H1 (cell line): ENCODE data around the gene PTPRCAP. TPM values are rescaled to one million over a fixed set of nuclear protein-coding genes. Genes with fewer than 3 reads are reported as not detected.

ENCODE experiments used
- CTCF ChIA-PET: fragments of 300-600 bp; sonication (Branson Sonifier 250); formaldehyde crosslinking; loops from one replicate; lab custom pipeline; 2021; ENCODE audit not compliant: partially characterized antibody; lab: Charles Lee
- POLR2A ChIA-PET: fragments of 300-600 bp; sonication (Branson Sonifier 250); formaldehyde crosslinking; loops from one replicate; lab custom pipeline; 2021; ENCODE audit warnings: inconsistent platforms; ENCODE audit not compliant: partially characterized antibody; lab: Charles Lee
- DNase-seq, 2 experiments: peaks; one replicate each; pipeline versions ENCODE4 v3.0.0 to v3.0.0-alpha.2; 2010 to 2022; ENCODE audit warnings: low spot score in 2 of 2, low read depth in 1 of 2, mixed read lengths in 1 of 2
- FAIRE-seq: peaks from 2 replicates; lab custom pipeline; 2011; peaks lifted over from hg19 to GRCh38; lab: Jason Lieb, UNC
- H2AFZ ChIP-seq: 2 replicates; pipeline ENCODE4 v1.8.1; 2012; ENCODE audit warnings: low read length, inconsistent platforms
- H2AK5ac ChIP-seq: 2 replicates; pipeline ENCODE4 v1.6.1; 2013; ENCODE audit warnings: low read depth, low read length
- H2BK120ac ChIP-seq: replicated peaks from 2 replicates; pipeline ENCODE3; 2013; ENCODE audit warnings: low read depth, low read length, inconsistent platforms
- H2BK12ac ChIP-seq: 2 replicates; pipeline ENCODE4 v1.6.1; 2013; ENCODE audit warnings: low read depth, low read length
- H2BK15ac ChIP-seq: 2 replicates; pipeline ENCODE4 v1.6.1; 2013; ENCODE audit warnings: low read length
- H2BK20ac ChIP-seq: 2 replicates; pipeline ENCODE4 v1.6.1; 2013; ENCODE audit warnings: low read length
- H2BK5ac ChIP-seq: 2 replicates; pipeline ENCODE4 v1.6.1; 2013; ENCODE audit warnings: low read depth, low read length
- H3K14ac ChIP-seq: 2 replicates; pipeline ENCODE4 v1.6.1; 2013; ENCODE audit warnings: inconsistent platforms; ENCODE audit not compliant: insufficient read length
- H3K18ac ChIP-seq: 2 replicates; pipeline ENCODE4 v1.6.1; 2013; ENCODE audit warnings: low read length; ENCODE audit errors: extremely low read depth
- H3K23ac ChIP-seq: 2 replicates; pipeline ENCODE4 v1.6.1; 2013; ENCODE audit warnings: inconsistent platforms; ENCODE audit not compliant: insufficient read length
- H3K23me2 ChIP-seq: 2 replicates; pipeline ENCODE4 v1.6.1; 2013; ENCODE audit warnings: low read depth, low read length
- H3K27ac ChIP-seq: 2 replicates; pipeline ENCODE4 v1.6.1; 2011; ENCODE audit warnings: low read depth, low read length, inconsistent platforms
- H3K27me3 ChIP-seq, 4 experiments: replicated peaks in 1 of 4; 1 replicate in 1 of 4; 2 replicates in 3 of 4; pipeline versions ENCODE4 v1.6.1 to v1.8.1; 2011 to 2013; ENCODE audit warnings: low read length in 3 of 4, mild to moderate bottlenecking in 3 of 4, inconsistent platforms in 2 of 4, mixed read lengths in 2 of 4, moderate library complexity in 1 of 4; ENCODE audit not compliant: control insufficient read depth in 3 of 4, insufficient read depth in 3 of 4; ENCODE audit errors: extremely low read depth in 1 of 4
- H3K36me3 ChIP-seq, 4 experiments: 2 replicates each; pipeline versions ENCODE4 v1.6.1 to v1.8.1; 2011 to 2013; ENCODE audit warnings: mild to moderate bottlenecking in 4 of 4, low read length in 3 of 4, moderate library complexity in 2 of 4, control low read depth in 1 of 4, inconsistent platforms in 1 of 4; ENCODE audit not compliant: insufficient read depth in 4 of 4, control insufficient read depth in 2 of 4
- H3K4ac ChIP-seq: replicated peaks from 2 replicates; pipeline ENCODE3; 2013; ENCODE audit warnings: low read length, low read depth, mixed read lengths, inconsistent platforms; ENCODE audit not compliant: insufficient read length
- H3K4me1 ChIP-seq, 4 experiments: replicated peaks in 1 of 4; 1 replicate in 1 of 4; 2 replicates in 3 of 4; pipeline versions ENCODE4 v1.6.1 to v1.8.1; 2011 to 2013; ENCODE audit warnings: low read length in 3 of 4, inconsistent platforms in 2 of 4, mixed read lengths in 1 of 4; ENCODE audit not compliant: insufficient read depth in 4 of 4, control insufficient read depth in 3 of 4
- H3K4me2 ChIP-seq, 2 experiments: 2 replicates each; pipeline versions ENCODE4 v1.6.1 to v1.8.1; 2011 to 2013; ENCODE audit warnings: low read depth in 2 of 2, low read length in 2 of 2, control low read depth in 1 of 2, inconsistent platforms in 1 of 2, mild to moderate bottlenecking in 1 of 2; ENCODE audit not compliant: insufficient read depth in 1 of 2
- H3K4me3 ChIP-seq, 4 experiments: fragments of 200-600, 300-600 bp in 1 of 4; sonication (generic), shearing (Covaris generic), sonication (Bioruptor Twin) in 1 of 4; 2 replicates each; pipeline versions ENCODE4 v1.5.1 to v1.8.1; 2011 to 2016; ENCODE audit warnings: low read length in 4 of 4, low read depth in 3 of 4, control low read depth in 2 of 4, inconsistent platforms in 2 of 4, mild to moderate bottlenecking in 2 of 4, mixed read lengths in 1 of 4, moderate library complexity in 1 of 4; ENCODE audit not compliant: insufficient read depth in 2 of 4; ENCODE audit errors: extremely low read depth in 1 of 4
- H3K56ac ChIP-seq: replicated peaks from 2 replicates; pipeline ENCODE3; 2013; ENCODE audit warnings: low read depth, mild to moderate bottlenecking, mixed read lengths, low read length, inconsistent platforms; ENCODE audit not compliant: insufficient read length
- H3K79me1 ChIP-seq: 2 replicates; pipeline ENCODE4 v1.6.1; 2013; ENCODE audit warnings: low read depth, low read length, control low read depth
- H3K79me2 ChIP-seq, 2 experiments: 2 replicates each; pipeline versions ENCODE4 v1.6.1 to v1.8.1; 2012 to 2013; ENCODE audit warnings: low read length in 2 of 2, mild to moderate bottlenecking in 2 of 2, inconsistent platforms in 1 of 2; ENCODE audit not compliant: insufficient read depth in 2 of 2, control insufficient read depth in 1 of 2
- H3K9ac ChIP-seq, 4 experiments: replicated peaks in 1 of 4; 1 replicate in 1 of 4; 2 replicates in 3 of 4; pipeline versions ENCODE4 v1.6.1 to v1.8.1; 2011 to 2013; ENCODE audit warnings: low read depth in 3 of 4, low read length in 3 of 4, control low read depth in 2 of 4, mild to moderate bottlenecking in 2 of 4, moderate library complexity in 2 of 4, inconsistent platforms in 1 of 4; ENCODE audit errors: extremely low read depth in 1 of 4
- H3K9me3 ChIP-seq, 2 experiments: 2 replicates each; pipeline versions ENCODE4 v1.6.1 to v1.8.1; 2012 to 2013; ENCODE audit warnings: mild to moderate bottlenecking in 2 of 2, moderate library complexity in 2 of 2, control low read depth in 1 of 2, inconsistent platforms in 1 of 2, low read depth in 1 of 2, low read length in 1 of 2, mixed read lengths in 1 of 2; ENCODE audit not compliant: insufficient read depth in 2 of 2
- H4K20me1 ChIP-seq, 2 experiments: replicated peaks in 1 of 2; 2 replicates each; pipeline versions ENCODE3 to v1.8.1; 2011 to 2013; ENCODE audit warnings: inconsistent platforms in 2 of 2, low read length in 2 of 2, mild to moderate bottlenecking in 1 of 2; ENCODE audit not compliant: insufficient read depth in 2 of 2, control insufficient read depth in 1 of 2
- H4K5ac ChIP-seq: 2 replicates; pipeline ENCODE4 v1.6.1; 2013; ENCODE audit warnings: low read length, low read depth, mixed read lengths, inconsistent platforms; ENCODE audit not compliant: insufficient read length
- H4K8ac ChIP-seq: 2 replicates; pipeline ENCODE4 v1.8.0; 2013; ENCODE audit warnings: mild to moderate bottlenecking, moderate library complexity, low read length, inconsistent platforms; ENCODE audit not compliant: insufficient read depth; ENCODE audit errors: extremely low read depth
- H4K91ac ChIP-seq: replicated peaks from 2 replicates; pipeline ENCODE3; 2013; ENCODE audit warnings: low read length, mixed read lengths, inconsistent platforms; ENCODE audit not compliant: insufficient read length
- CEBPB ChIP-seq: IDR thresholded peaks from 2 replicates; pipeline ENCODE4 v1.6.1; 2012; ENCODE audit warnings: low read depth, low read length
- HDAC6 ChIP-seq: IDR thresholded peaks from one replicate; pipeline ENCODE4 v1.7.1; 2012; ENCODE audit warnings: low read depth, mild to moderate bottlenecking, inconsistent platforms, low read length, moderate library complexity
- JUN ChIP-seq: IDR thresholded peaks from 2 replicates; pipeline ENCODE4 v1.6.1; 2011; ENCODE audit warnings: low read depth, mild to moderate bottlenecking, improper control_type of control experiment, low read length
- JUND ChIP-seq: IDR thresholded peaks from 2 replicates; pipeline ENCODE4 v1.6.1; 2011; ENCODE audit warnings: mild to moderate bottlenecking, improper control_type of control experiment, low read length
- KDM4A ChIP-seq: IDR thresholded peaks from one replicate; pipeline ENCODE4 v1.7.1; 2012; ENCODE audit warnings: low read depth, mild to moderate bottlenecking, moderate library complexity, low read length, inconsistent platforms; ENCODE audit not compliant: severe bottlenecking
- KDM5A ChIP-seq: fragments of 200-600 bp; IDR thresholded peaks from 2 replicates; pipeline ENCODE4 v1.7.1; 2012; ENCODE audit warnings: mild to moderate bottlenecking, low read length, inconsistent platforms, mixed read lengths
- NRF1 ChIP-seq: IDR thresholded peaks from 2 replicates; pipeline ENCODE4 v1.6.1; 2011; ENCODE audit warnings: mild to moderate bottlenecking, low read depth, low read length, improper control_type of control experiment
- PHF8 ChIP-seq: fragments of 200-600 bp; sonication (generic); conservative IDR thresholded peaks from 2 replicates; pipeline ENCODE4 v1.7.1; 2012; ENCODE audit warnings: low read depth, mild to moderate bottlenecking, inconsistent platforms, low read length, moderate library complexity
- SP4 ChIP-seq: IDR thresholded peaks from 2 replicates; pipeline ENCODE4 v1.6.1; 2012; ENCODE audit warnings: low read length, inconsistent platforms
- TAF1 ChIP-seq: IDR thresholded peaks from 2 replicates; pipeline ENCODE4 v1.6.1; 2011; ENCODE audit warnings: mild to moderate bottlenecking, low read depth, low read length
- WGBS, 2 experiments: shearing (Covaris generic) in 1 of 2; methylation state at CpG; one replicate each; pipeline versions ENCODE4 v1.1.6 to v1.1.7; 2013 to 2015; ENCODE audit warnings: low lambda C conversion rate in 2 of 2, mixed read lengths in 2 of 2, inconsistent platforms in 1 of 2, low coverage in 1 of 2, missing lambda C conversion rate in 1 of 2; ENCODE audit not compliant: insufficient replicate concordance in 2 of 2, insufficient coverage in 1 of 2, insufficient read length in 1 of 2; ENCODE audit errors: extremely low coverage in 1 of 2, missing lambda C conversion rate in 1 of 2; 5-methylcytosine and 5-hydroxymethylcytosine counted together
- polyA plus RNA-seq, 7 experiments: library from polyadenylated mRNA; depleted of rRNA in 3 of 7; stranded (reverse) in 5 of 7; unstranded in 2 of 7; fragments of >200 nt in 5 of 7; fragments of 200-250 nt in 2 of 7; gene quantifications; 1 replicate in 5 of 7; 2 replicates in 1 of 7; 4 replicates in 1 of 7; pipeline versions ENCODE4 v1.2.1 to v1.2.3, GENCODE V29; 2011 to 2013; ENCODE audit warnings: missing spikeins in 2 of 7, mixed read lengths in 2 of 7
- total RNA-seq: library from RNA; stranded (reverse); fragmentation: NEBNext Ultra II Directional; extraction: Animal tissue kit (Norgen Biotek cat#: 25700); gene quantifications from 2 replicates; pipeline ENCODE4 v1.2.1, GENCODE V29; 2021
- TF ChIP-seq, protein P1 (sequence below): IDR thresholded peaks from 2 replicates; pipeline ENCODE4 v1.6.1; 2011; ENCODE audit warnings: low read length, improper control_type of control experiment

PTPRCAP gene
- total and polyA plus RNA-seq, 2 of the 8 experiments (the other 6 are each of a cell fraction or from before 2014, with no cell fraction given), result 0.78 to 6.7 TPM

DNA sequence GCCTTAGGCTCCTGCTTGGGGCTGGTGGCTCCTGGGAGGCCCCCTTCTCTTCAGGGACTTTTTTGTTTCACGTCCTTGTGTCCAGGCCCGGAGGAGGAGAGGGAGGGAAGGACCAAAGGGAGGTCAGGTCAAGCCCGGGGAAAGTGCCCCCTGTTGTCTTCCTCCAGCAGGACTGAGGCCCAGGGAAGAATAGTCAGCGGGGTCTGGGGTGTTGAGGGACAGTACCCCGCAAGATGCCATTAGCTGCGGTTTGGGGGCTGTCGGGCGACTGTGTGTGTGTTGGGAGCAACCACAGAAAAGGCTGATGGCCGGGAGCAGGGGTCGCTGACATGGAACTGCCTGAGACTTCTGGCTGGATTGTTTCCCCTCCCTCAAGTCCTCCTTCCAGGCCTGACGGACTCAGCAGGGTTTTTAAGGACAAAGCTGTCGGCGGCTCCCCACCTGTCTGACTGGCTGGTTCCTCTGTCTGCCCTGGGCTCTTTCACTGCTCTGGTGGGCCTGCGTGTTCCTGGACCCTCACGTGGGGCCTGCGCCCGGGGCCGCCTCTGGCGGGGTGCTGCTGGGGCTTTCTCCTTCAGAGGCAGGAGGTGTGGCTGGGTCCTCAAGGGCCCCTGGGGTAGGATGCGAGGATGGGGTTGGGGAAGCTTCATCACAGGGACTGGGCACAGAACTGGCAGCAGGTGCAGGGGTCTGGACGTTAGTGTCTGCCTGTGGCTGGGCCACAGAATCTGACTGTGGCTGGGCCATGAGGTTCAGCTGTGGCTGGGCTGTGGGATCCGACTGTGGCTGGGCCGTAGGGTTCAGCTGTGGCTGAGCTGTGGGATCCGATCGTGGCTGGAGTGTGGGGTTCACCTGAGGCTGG is 13.5 kb upstream of the PTPRCAP start:
- DNase-seq (no peak), FAIRE-seq (no peak)
- H3K27me3 ChIP-seq, result no peaks in the 10 kb centered on the region
- H3K36me3 ChIP-seq, result no peaks in the 10 kb centered on the region
- H3K56ac ChIP-seq, result no peak overlapping the region
- H3K14ac ChIP-seq, result no peak overlapping the region
- no peak overlapping the region for H3K4me2 ChIP-seq
- H4K91ac ChIP-seq, result no peak overlapping the region
- H3K18ac ChIP-seq, result peak overlapping the region; percentile 19; the same call in 1 of the 2 replicates
- no peaks in the 10 kb centered on the region for H3K23me2 ChIP-seq
- H2AK5ac ChIP-seq, result no peak overlapping the region
- no peak overlapping the region for H2BK12ac ChIP-seq
- H3K79me1 ChIP-seq, result no peaks in the 10 kb centered on the region
- no peak overlapping the region for H2BK120ac ChIP-seq
- H3K9ac ChIP-seq, result no peak overlapping the region
- H3K4me1 ChIP-seq, result no peaks in the 10 kb centered on the region
- no peak overlapping the region for H3K4me3 ChIP-seq
- H2AFZ ChIP-seq, result no peak overlapping the region
- H3K4ac ChIP-seq, result no peak overlapping the region
- H4K20me1 ChIP-seq, result no peaks in the 10 kb centered on the region
- H4K8ac ChIP-seq, result peak overlapping the region; percentile 36; the same call in 1 of the 2 replicates
- H3K79me2 ChIP-seq, result no peaks in the 10 kb centered on the region
- CTCF ChIA-PET, result interaction anchor here (1.0 to 2.1 kb wide), 6 partner anchors 9 to 49 kb away, joined by 3 to 8 read pairs (median 4); partner anchors contain the start of gene PPP1CA
- H3K23ac ChIP-seq, result no peak overlapping the region
- H2BK5ac ChIP-seq, result no peak overlapping the region
- no peak overlapping the region for H2BK20ac ChIP-seq
- WGBS, 2 experiments, result 92% methylated on average over 22 of the region's 25 CpGs; no CpG with 5 or more reads in 1 of the 2 experiments
- 0 out of 2 replicates have a peak overlapping the region, but pooled peaks have one; percentile 46 for H2BK15ac ChIP-seq
- no peaks in the 10 kb centered on the region for H3K9me3 ChIP-seq
- H4K5ac ChIP-seq, result no peak overlapping the region
- POLR2A ChIA-PET, result interaction anchor here (1.2 to 2.2 kb wide), 8 partner anchors 8 to 23 kb away, joined by 3 to 15 read pairs (median 7); partner anchors contain the start of genes CORO1B, PTPRCAP and RPS6KB2
- H3K27ac ChIP-seq, result no peak overlapping the region
- TF ChIP-seq, protein P1, sequence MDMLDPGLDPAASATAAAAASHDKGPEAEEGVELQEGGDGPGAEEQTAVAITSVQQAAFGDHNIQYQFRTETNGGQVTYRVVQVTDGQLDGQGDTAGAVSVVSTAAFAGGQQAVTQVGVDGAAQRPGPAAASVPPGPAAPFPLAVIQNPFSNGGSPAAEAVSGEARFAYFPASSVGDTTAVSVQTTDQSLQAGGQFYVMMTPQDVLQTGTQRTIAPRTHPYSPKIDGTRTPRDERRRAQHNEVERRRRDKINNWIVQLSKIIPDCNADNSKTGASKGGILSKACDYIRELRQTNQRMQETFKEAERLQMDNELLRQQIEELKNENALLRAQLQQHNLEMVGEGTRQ, result no peak
- TF ChIP-seq CEBPB, result no peak
- TF ChIP-seq KDM5A, result no peak
- TF ChIP-seq PHF8, result no peak
- no peak for TF ChIP-seq KDM4A
- no peak for TF ChIP-seq JUN
- no peak for TF ChIP-seq HDAC6
- TF ChIP-seq TAF1, result no peak
- no peak for TF ChIP-seq JUND
- TF ChIP-seq NRF1, result no peak
- no peak for TF ChIP-seq SP4
